ENCODE measurements around the gene PRR13.

The PRR13 gene

DNA sequence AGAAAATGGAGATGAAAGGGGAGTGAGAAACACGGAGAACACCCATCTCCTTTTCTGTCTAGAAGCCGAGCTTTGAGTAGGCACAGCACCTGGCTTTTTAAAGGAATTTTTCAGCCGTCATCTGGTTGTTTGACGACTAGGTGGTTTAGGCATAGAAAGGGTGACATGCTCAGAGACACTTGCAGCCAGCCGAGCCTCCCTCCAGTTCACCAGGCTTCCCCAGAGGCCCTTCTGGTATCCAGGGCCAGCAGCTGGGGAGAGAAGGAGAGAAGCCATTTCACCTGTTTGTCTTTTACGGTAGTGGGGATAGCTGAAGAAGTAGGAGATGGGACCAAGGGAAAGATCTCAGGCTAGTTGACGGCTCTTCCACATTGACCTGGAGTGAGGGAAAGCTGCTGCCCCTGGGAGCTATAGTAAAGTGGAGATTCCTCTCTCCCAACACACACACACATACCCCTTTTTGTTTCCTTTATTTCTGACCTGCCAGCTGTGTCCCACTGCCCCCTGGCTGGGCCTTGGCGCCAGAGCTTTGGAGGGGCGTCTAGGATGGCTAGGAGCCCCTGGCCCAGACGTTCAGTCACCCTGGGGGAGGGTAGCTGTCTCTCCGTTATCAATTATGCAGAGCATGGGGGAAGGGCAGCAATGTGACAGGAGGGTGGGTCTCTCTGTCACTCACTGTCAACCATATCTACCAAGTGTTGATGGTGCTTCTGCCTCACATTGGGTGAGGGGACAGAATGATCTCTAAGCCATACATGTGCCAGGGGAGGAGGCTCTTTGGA, 52.3 kb downstream of the PRR13 start:
- DNase-seq (ENCODE audit: low read depth), result no peak

Measured in stimulated activated CD4-positive, alpha-beta T cell treated with anti-CD3 and anti-CD28 coated beads, Interleukin-2, amount 100 ng/mL, for 4 hours (primary cell).